Middle frontal gyrus (tissue), 1 donor: ENCODE results near the gene MPST.

Experiments used
- DNase-seq: peaks from one replicate; pipeline ENCODE4 v3.0.0-alpha.2; 2015; ENCODE audit warnings: low spot score; ENCODE audit errors: extremely low spot score

MPST gene

DNA sequence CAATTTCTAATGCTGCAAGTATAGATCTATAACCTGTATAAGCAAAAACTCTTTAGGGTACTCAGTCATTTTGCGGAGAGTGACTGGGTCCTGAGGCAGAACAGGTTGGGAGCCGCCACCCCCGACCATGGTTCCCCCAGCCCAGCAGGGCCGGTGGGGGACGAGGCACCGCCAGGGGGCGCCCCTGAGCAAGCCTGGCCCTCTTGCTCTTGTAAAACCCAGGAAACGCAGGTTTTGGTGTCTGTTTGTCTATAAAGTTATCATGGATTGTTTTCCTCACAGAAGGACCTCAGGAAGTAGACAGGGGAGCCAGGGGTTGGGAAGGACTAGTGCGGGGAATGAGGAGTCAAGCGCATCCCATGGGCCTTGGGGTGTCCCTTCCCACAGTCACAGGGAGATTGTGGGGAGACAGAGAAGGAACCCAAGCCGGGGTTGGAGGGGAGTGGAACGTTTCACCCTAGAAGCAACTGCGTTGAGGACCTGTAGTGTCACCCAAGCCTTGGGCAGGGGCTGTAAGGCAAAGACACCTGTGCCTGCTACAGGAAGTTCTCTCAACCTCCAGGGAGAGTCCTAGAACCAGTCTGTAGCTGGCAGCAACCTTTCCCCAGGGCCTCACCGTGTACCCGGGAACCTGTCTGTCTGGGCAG lies 58.4 kb downstream of the MPST start:
- DNase-seq: no peak

DNA sequence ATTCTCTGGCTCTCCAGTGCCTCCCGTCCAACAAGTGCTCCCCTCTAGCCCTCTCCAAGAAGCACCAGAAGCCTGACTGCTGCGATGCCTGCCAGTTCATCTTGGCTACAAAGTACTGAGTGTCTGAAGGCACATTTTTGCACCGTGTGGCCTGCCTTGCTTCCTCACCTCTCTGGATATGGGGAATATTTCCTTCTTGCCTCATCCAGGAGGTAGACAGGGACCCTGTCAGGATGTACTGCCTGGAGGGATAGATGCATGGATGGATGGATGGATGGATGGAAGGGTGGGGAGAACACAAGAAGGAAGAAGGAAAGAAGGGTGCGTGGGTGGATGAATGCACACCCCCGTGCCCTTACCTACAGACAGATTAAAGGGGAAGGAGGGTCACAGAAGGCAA lies 59.6 kb downstream of the MPST start:
- no peak for DNase-seq
